NT2/D1 (cell line): ENCODE results near the gene ANKRD6.

ENCODE experiments used
- YY1 ChIP-seq: IDR thresholded peaks from 2 replicates; pipeline ENCODE4 v1.6.1; 2011; ENCODE audit not compliant: insufficient read length, insufficient read depth
- ZNF274 ChIP-seq: IDR thresholded peaks from 2 replicates; pipeline ENCODE4 v1.6.1; 2011; ENCODE audit warnings: mild to moderate bottlenecking, low read depth, low read length

GRCh38 chr6:89610149-89610642, 177.2 kb downstream of the ANKRD6 start:
- TF ChIP-seq ZNF274 (no peak), YY1 (no peak)
